Measurements from ENCODE around the gene SLC39A9. TPM values are rescaled to one million over a fixed set of nuclear protein-coding genes. Genes with fewer than 3 reads are reported as not detected.

Gene SLC39A9
- total RNA-seq, 1 experiment from 2014 or later = 80.8 TPM

GRCh38 chr14:69501423-69501838 lies 102.9 kb downstream of the SLC39A9 start:
- no peak overlapping the region for H3K4me2 ChIP-seq (ENCODE audit: low read length)
- no peaks in the 10 kb centered on the region for H3K9me3 ChIP-seq (ENCODE audit: low read length)
- no TSS peak for BruUV-seq (replicated peaks)
- DNase-seq = no peak
- TF ChIP-seq, protein P1, sequence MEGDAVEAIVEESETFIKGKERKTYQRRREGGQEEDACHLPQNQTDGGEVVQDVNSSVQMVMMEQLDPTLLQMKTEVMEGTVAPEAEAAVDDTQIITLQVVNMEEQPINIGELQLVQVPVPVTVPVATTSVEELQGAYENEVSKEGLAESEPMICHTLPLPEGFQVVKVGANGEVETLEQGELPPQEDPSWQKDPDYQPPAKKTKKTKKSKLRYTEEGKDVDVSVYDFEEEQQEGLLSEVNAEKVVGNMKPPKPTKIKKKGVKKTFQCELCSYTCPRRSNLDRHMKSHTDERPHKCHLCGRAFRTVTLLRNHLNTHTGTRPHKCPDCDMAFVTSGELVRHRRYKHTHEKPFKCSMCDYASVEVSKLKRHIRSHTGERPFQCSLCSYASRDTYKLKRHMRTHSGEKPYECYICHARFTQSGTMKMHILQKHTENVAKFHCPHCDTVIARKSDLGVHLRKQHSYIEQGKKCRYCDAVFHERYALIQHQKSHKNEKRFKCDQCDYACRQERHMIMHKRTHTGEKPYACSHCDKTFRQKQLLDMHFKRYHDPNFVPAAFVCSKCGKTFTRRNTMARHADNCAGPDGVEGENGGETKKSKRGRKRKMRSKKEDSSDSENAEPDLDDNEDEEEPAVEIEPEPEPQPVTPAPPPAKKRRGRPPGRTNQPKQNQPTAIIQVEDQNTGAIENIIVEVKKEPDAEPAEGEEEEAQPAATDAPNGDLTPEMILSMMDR (conservative IDR thresholded peaks at IDR 0.05; ENCODE audit: low read depth, low read length) = no peak
- TF ChIP-seq EZH2phosphoT487 (IDR thresholded peaks at IDR 0.05; ENCODE audit: borderline replicate concordance, low read length) (no peak), EZH2 (IDR thresholded peaks at IDR 0.05; ENCODE audit: low read length, unreplicated experiment) (no peak)
- no peak overlapping the region for H3K27ac ChIP-seq (ENCODE audit: low read length)
- no peaks in the 10 kb centered on the region for H3K79me2 ChIP-seq (ENCODE audit: low read length)
- no peaks in the 10 kb centered on the region for H3F3A ChIP-seq (ENCODE audit: low read length, unreplicated experiment)
- CTCF ChIA-PET = no interaction called here
- H4K20me1 ChIP-seq (ENCODE audit: low read length) = no peaks in the 10 kb centered on the region
- H3K4me1 ChIP-seq (ENCODE audit: insufficient read depth, low read length) = no peaks in the 10 kb centered on the region
- no peaks in the 10 kb centered on the region for H3K9me2 ChIP-seq (replicated peaks; ENCODE audit: low read length)
- POLR2A ChIA-PET (ENCODE audit: unreplicated experiment) = no interaction called here
- no peak overlapping the region for H2AFZ ChIP-seq (ENCODE audit: low read length)
- H3K27me3 ChIP-seq (ENCODE audit: low read length) = no peaks in the 10 kb centered on the region
- H3K36me3 ChIP-seq (ENCODE audit: low read depth, low read length) = no peaks in the 10 kb centered on the region
- intact Hi-C loops (cut with micrococcal nuclease) = no loop called here
- no peak for ATAC-seq
- no peak overlapping the region for H3K9ac ChIP-seq (ENCODE audit: low read length)
- H3K4me3 ChIP-seq (ENCODE audit: low read length) = no peak overlapping the region

GRCh38 chr14:69504775-69505174 lies 106.3 kb downstream of the SLC39A9 start:
- Histone ChIP-seq H3K79me2 (ENCODE audit: low read length) (no peaks in the 10 kb centered on the region), H3F3A (ENCODE audit: low read length, unreplicated experiment) (no peaks in the 10 kb centered on the region), H3K4me3 (ENCODE audit: low read length) (no peak overlapping the region), H3K9me2 (replicated peaks; ENCODE audit: low read length) (no peaks in the 10 kb centered on the region), H2AFZ (ENCODE audit: low read length) (no peak overlapping the region), H3K4me2 (ENCODE audit: low read length) (no peak overlapping the region), H3K36me3 (ENCODE audit: low read depth, low read length) (no peaks in the 10 kb centered on the region), H3K4me1 (ENCODE audit: insufficient read depth, low read length) (no peaks in the 10 kb centered on the region), H3K27me3 (ENCODE audit: low read length) (peaks cover 11% of the 10 kb centered on the region; the same call in 1 of the 2 replicates), H3K9ac (ENCODE audit: low read length) (no peak overlapping the region), H3K27ac (ENCODE audit: low read length) (no peak overlapping the region), H3K9me3 (ENCODE audit: low read length) (no peaks in the 10 kb centered on the region), H4K20me1 (ENCODE audit: low read length) (no peaks in the 10 kb centered on the region)
- ATAC-seq (no peak), DNase-seq (no peak)
- ChIA-PET POLR2A (ENCODE audit: unreplicated experiment) (no interaction called here), CTCF (no interaction called here)
- TF ChIP-seq EZH2 (IDR thresholded peaks at IDR 0.05; ENCODE audit: low read length, unreplicated experiment) = no peak
- no peak for TF ChIP-seq EZH2phosphoT487 (IDR thresholded peaks at IDR 0.05; ENCODE audit: borderline replicate concordance, low read length)
- TF ChIP-seq, protein P1 (conservative IDR thresholded peaks at IDR 0.05; ENCODE audit: low read depth, low read length) = no peak
- no TSS peak for BruUV-seq (replicated peaks)
- intact Hi-C loops (cut with micrococcal nuclease) = no loop called here

DNA sequence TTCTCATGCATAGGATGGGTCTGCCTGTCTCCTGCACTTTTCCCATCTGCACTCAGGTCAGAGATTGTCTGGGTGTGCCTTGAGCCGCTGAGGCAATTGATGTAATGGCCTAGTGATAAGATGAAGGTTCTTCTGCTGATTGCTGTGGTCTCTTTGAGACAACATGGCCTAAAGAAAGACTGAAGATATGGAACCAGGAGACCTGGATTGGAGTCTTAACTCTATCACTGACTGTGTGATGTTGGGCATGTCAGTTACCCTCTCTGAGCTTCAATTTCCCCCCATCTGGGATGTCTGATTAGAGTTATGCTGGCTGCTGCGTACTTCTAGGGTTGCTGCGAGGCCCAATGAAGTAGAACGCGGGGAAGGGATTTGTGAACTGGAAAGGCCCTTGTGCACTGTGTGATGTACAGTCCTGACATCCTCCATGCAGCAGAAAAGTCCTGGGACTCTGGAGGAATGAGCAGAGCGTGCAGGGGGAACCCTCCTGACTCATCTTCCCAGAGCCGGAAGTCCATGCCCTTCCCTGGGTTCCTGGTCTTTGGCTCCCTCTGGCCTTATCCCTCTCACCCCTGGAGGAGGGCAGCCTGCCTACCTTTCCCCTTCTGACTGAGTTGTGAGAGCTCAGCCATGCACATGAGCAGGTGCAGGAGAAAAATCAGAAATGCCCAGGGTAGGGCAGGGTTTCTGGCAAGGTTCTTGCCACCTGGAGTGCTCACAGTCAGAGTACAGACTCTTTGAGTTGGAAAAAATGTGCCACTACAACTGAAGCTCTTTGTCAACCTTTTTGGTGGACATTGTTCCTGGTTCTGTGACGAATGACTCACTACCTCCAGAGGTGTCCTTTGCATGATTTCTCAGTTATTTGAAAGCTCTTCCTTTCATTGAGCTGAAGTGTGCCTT lies 107.1 kb downstream of the SLC39A9 start:
- Histone ChIP-seq H3K27me3 (ENCODE audit: low read length) (peaks cover 18% of the 10 kb centered on the region), H3K27ac (ENCODE audit: low read length) (no peak overlapping the region), H3K79me2 (ENCODE audit: low read length) (no peaks in the 10 kb centered on the region), H4K20me1 (ENCODE audit: low read length) (no peaks in the 10 kb centered on the region), H3K4me3 (ENCODE audit: low read length) (no peak overlapping the region), H3K36me3 (ENCODE audit: low read depth, low read length) (no peaks in the 10 kb centered on the region), H2AFZ (ENCODE audit: low read length) (no peak overlapping the region), H3K4me1 (ENCODE audit: insufficient read depth, low read length) (no peaks in the 10 kb centered on the region), H3K9me2 (replicated peaks; ENCODE audit: low read length) (no peaks in the 10 kb centered on the region), H3F3A (ENCODE audit: low read length, unreplicated experiment) (no peaks in the 10 kb centered on the region), H3K9ac (ENCODE audit: low read length) (no peak overlapping the region), H3K9me3 (ENCODE audit: low read length) (no peaks in the 10 kb centered on the region), H3K4me2 (ENCODE audit: low read length) (no peak overlapping the region)
- ATAC-seq (peak; percentile 28), DNase-seq (no peak)
- intact Hi-C loops (cut with micrococcal nuclease) = no loop called here
- CTCF ChIA-PET = no interaction called here
- no TSS peak for BruUV-seq (replicated peaks)
- POLR2A ChIA-PET (ENCODE audit: unreplicated experiment) = interaction anchor here (0.6 kb wide), 1 partner anchor 373 kb away, joined by 4 read pairs; no protein-coding TSS in a partner anchor
- TF ChIP-seq EZH2phosphoT487 (IDR thresholded peaks at IDR 0.05; ENCODE audit: borderline replicate concordance, low read length) (no peak), EZH2 (IDR thresholded peaks at IDR 0.05; ENCODE audit: low read length, unreplicated experiment) (no peak)
- TF ChIP-seq, protein P1 (conservative IDR thresholded peaks at IDR 0.05; ENCODE audit: low read depth, low read length) = no peak
